ENCODE results near the gene ITIH4.

The ITIH4 gene

DNA sequence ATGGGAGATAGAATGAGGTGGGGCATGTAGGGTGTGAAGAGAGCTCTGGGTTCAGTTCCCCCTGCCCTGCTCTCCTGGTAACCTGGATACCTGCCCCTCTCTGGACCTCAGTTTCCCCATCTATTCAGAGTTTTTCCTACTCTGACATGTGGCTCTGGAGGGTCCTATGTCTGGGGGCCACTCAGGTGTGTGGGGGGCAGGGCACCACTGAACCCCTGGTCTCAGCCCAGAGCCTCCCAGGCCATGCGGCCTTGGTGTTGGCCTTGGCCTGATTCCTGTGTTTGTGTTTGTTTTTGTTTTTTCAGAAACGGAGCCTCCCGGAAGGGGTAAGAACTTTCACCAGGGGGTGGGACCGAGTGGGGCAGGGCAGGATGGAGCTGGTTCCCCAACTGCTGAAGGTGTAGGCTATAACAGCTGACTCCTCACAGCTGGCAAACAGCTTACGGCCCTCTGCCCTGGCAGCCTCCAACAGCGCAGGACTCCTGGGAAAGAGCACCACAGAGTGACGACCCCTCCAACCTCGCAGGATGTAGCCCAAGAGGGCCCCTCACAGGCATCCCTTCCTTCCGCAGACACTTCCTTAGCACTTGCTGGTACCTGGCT, 35.1 kb downstream of the ITIH4 start:
- DNase-seq: no peak

DNA sequence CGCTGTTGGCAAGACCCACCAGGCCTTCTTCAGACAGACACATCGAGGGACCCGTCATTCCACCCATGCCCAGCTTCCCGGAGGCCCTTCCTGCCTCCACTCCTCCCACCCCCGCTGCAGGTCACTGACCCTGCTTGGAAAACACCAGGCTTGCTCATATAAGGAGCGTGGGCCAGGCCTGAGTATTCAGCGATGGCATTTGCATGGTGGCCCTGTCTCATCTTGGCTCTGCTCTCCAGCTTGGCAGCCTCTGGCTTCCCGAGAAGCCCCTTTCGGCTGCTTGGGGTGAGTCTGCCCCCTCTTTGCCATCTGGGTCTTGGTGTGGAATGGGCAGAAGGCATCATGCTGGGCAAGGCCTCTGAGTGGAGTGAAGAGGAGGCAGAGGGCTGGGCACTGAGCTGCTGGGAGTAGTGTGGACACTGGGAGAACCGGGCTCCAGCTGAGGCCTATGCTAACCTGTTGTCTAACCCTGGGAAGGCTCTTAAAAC, 35.8 kb downstream of the ITIH4 start, which contains the start of gene ITIH3:
ITIH3 (plus strand) TSS at position 185 of the 488 bp plus-strand sequence; CDS start at position 193, 8 bp downstream.
- no peak for DNase-seq

DNA sequence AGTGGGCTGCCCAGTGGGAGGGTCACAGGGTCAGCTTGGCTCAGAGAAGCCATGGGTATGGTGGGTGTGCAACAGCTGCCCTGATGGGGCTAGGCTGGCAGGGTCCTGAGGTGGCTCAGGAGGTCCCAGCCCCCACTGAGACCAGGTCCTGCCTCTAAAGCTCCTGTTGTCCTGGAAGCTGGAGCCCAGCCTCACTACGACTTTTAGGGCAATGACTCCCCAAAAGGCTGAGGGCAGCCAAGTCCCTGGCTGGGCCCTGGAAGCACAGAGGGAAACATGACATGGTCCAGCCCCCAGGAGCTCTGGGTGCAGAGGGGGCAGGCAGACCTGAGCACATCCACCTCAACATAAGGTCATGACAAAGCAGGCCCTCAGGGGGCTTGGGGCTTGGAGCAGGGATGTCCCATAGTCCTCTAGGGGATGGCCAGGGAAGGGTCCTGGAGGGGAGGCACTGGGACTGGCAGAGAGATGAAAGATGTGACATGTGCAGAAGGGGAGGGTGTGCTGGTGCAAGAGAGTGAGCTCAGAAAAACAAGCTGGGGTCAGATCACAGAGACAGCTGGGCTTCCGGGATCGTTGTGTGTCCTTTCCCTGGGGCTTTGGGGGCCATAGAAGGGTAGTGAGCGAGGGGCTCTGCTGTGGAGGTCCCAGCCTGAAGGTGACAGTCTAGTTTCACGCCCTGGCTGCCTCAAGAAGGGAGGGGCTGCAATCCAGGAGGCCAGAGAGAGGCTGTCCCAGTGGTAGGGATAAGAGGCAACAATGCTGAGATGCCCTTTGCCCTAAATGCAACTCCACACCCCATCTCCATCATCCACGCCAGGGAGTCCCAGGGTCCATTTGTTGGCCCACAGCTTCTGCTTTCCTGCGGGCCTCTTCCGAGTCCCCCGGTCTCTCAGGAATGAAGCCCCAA, 36.5 kb downstream of the ITIH4 start:
- DNase-seq: no peak

DNA sequence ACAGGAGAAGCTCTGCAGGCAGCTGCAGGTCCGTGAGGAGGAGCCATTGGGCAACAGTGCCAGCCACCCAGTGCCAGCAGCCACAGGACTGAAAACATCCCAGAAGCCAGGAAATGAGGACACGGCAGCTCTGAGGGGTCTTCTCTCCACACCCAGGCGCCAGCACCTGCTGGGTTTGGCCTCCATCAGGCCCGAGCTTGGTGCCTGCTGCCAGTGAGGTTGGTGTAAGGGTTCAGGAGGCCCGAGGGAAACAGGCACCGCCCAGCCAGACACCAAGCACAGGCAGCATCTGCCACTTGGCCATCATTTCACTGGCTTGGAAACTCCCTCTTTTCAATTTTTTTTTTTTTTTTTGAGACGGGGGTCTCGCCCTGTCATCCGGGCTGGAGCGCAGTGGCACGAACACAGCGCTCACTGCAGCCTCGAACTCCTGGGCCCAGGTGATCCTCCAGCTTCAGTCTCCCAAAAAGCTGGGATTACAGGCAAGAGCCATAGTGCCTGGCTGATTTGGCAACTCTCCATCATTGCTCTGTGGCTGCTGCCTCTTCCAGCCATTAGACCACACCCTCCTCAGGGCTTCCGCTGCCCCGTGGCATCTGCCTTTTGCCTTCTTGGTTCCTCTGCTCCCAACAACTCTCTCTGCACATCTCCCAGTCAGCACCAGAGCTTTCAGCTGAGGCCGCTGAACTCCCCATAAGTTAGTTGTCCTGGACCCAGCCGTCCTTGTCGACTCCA, 37.3 kb downstream of the ITIH4 start:
- no peak for DNase-seq

DNA sequence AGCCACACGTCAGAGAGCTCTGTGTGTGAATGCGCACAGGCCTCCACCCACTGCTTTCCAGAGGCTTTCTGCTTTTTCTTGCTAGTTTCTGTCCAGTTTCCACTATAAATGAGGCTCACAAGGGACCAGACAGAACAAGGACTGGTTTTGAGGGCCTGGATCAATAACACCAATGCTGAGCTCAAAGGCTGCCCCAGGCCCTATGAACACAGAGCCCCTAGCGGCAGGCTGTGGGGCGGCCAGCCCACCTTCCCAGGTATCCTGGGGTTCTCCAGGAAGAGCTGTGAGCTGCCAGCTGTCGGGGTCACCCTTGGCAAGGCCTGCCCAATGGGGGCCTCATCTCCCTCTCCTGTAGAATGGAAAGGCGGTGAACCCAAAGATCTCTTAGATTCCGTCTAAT, 38.1 kb downstream of the ITIH4 start:
- no peak for DNase-seq

DNA sequence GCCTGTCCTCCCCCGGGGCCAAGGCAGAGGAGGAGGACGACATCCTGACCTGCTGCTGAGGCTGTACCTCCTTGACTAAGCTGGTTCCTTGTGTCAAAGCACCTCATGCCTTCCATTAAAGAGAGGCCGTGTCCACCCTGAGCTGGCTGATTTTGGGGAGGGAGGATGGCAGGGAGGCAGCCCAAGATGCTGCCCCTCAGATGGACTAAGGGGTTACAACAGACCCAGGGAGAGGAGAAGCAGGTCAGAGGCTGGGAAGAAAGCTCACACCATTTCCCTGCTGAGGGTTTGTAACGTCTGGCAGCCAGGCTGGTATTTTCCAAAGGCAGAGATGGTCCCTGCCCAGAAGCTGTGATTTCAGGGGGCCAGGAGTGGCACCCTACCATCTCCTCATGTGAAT, 38.5 kb downstream of the ITIH4 start:
- DNase-seq: no peak

DNA sequence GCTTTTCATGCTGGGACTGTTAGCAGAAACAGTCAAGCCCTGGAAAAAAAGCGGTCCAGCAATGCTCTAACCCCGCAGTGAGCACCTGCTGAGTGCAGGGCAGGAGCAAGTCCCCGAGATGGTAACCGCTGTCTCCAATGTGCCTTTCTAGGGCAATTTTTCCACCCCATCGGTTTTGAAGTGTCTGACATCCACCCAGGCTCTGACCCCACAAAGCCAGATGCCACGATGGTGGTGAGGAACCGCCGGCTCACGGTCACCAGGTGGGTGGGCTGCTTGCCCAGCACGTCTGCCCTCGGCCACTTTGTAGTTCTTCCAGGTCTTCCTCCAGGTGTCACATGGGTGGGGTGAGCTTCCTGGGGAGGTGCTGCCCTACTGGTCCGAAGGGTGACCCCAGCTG, 39.1 kb downstream of the ITIH4 start:
- no peak for DNase-seq

DNA sequence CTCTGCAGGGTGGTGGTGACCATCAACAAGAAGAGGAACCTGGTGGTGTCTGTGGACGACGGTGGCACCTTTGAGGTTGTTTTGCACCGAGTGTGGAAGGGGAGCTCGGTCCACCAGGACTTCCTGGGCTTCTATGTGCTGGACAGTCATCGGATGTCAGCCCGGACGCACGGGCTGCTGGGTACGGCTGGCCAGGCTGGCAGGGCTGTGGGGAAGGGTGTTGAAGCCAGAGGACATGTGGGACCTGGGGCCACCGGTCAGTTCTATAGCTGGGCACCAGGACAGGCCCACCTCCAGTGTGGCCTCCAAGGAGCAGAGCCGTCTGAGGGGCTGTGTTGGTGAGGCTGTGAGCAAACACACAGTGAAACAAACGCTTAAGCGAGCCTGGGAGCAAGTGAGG, 39.7 kb downstream of the ITIH4 start:
- DNase-seq: no peak

DNA sequence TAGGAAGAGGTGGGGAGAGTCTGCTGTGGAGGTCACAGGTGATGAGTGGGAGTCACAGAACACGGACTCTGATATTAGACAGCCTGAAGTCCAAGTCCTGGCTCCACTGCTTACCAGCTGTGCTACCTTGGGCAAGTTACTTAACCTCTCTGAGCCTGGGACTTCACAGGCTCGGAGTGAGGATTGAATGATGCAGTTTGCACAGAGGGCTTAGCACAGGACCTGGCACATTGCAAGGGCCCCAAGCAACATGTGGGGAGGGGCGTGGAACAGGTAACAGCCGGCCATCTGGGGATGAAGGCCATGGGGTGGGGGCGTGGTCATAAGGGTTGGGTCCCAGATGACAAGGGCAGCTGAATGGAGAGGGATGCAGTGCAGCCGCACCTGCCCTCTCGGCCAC, 40.1 kb downstream of the ITIH4 start:
- DNase-seq: no peak

DNA sequence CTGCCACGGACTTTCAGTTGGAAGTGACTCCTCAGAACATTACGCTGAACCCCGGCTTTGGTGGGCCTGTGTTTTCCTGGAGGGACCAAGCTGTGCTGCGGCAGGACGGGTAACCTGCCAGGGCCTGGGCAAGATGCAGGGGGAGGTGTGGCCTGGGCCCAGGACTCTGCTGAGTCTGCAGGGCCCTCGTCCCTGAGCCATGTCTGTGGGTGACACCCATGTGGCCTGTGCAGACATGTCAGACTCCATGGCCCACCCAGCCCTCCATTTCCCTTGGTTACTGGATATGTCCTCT, 40.8 kb downstream of the ITIH4 start:
- DNase-seq: no peak

DNA sequence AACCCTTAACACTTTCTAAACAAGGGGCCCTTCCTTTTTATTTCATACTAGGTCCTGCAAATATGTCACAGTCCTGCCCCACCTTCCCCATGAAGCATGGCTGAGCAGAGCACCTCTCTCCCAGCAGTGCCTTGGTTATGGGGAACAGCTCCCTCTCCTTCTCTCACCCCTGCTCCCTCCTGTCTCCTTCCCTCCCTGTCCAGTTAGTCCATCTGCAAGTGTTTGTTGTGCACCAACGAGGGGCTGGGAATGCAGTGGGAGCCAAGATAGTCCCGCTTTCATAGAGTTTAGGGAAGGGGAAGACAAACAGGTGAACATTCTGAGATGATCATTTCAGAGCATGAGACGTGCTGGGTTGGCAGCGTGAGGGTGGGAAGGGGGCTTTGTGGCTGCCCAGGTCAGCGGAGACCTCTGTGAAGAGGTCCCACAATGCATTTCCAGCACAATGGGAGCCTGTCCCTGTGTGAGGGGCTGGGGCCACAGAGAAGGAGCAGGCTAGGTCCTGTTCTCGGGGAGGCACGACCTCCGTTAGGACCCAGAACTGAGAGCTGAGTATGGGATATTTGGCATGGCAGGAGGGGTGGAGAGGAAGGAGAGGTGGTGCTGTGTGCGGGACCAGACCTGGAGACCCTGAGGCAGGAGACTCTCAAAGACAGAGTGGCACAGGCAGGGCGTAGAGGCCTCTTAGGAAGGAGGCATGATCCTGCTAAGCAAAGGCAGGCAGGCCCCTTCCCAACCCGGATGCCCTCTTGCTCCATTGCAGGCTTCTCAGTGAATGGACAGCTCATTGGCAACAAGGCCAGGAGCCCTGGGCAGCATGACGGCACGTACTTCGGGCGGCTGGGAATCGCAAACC, 41.4 kb downstream of the ITIH4 start:
- no peak for DNase-seq

DNA sequence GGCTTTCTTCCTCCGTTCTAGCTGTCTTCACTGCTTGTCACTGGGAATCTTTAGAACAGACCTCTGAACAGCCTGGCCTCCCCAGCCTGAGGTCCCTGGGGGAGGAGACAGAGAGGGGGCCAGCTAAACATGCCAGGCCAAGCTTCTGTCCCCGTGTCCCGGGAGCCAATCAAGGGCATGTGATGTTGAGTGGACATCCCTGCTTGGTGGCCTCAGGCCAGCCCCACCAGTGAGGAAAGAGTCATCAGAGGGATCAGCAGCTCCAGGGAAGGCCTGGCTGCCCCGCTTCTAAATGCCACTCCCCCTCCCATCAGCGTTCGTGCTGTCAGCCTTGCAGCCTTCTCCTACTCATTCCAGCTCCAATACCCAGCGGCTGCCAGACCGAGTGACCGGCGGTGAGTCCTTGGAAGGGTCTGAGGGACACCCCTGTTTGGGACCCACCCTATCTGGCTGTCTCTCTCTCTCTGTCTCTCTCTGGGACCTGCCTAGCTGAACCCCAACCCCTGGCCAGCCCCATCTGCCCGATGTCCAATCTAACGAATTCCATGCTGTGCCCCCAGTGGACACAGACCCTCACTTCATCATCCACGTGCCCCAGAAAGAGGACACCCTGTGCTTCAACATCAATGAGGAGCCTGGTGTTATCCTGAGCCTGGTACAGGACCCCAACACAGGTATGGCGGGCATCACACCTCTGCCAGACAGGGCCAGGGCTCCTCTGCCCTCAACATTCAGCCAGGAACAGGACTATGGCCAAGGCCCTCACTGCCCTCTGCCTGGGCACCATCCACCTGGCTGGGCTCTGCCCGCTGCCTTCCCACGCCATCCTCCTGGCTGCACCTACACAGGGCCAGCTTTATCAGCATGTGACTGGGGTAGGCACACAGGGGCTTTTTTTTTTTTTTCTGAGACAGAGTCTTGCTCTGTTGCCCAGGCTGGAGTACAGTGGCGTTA, 42.5 kb downstream of the ITIH4 start:
- no peak for DNase-seq

DNA sequence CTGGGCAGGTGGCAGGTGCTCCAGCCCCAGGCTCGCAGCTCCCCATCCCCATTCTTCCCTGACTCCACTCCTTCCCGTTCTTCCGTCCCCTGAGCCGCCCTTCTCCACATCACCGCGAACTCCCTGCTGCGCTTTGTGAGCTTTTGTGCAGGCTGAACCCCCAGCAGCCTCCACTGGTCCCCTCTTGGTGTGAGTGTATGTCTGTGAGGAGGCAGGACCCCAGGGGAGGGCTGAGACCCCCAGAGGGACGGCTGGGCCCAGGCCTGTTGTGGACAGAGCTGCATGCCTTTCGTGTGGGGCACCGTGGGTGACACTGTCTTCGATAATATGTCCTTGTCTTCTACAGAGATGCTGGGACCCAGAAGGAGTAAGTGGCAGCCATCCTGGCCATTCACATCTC, 43.2 kb downstream of the ITIH4 start:
- DNase-seq: no peak

DNA sequence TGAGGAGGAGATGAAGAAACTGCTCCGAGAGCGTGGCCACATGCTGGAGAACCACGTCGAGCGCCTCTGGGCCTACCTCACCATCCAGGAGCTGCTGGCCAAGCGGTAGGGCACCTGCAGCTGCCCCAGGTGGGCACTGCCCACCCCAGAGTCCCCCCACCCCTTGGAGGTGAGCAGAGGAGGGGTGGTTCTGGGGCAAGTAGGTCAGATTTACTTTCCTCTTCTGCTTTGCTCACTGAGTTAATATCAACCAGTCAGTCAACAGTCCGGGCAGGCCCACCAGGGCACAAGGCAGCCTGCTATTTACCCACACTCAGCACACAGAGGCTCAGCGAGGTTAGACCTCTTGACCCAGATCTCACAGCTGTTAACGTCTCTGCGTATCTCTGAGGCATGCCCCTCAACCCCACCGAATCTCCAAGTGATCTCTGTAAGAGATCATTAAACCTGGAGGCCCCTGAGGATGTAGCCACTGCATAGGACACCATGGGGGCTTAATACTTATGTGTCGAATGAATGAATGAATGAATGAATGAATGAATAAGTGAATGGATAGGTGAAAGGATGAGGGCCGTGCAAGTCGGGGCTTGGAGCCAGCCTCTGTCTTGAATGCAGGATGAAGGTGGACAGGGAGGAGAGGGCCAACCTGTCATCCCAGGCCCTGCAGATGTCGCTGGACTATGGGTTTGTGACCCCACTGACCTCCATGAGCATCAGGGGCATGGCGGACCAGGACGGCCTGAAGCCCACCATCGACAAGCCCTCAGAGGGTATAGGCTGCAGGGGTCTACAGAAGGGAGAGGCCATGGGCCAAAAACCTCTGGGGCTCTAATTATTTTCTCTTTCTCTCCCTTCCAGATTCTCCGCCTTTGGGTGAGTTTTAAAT, 43.9 kb downstream of the ITIH4 start:
- DNase-seq: no peak

DNA sequence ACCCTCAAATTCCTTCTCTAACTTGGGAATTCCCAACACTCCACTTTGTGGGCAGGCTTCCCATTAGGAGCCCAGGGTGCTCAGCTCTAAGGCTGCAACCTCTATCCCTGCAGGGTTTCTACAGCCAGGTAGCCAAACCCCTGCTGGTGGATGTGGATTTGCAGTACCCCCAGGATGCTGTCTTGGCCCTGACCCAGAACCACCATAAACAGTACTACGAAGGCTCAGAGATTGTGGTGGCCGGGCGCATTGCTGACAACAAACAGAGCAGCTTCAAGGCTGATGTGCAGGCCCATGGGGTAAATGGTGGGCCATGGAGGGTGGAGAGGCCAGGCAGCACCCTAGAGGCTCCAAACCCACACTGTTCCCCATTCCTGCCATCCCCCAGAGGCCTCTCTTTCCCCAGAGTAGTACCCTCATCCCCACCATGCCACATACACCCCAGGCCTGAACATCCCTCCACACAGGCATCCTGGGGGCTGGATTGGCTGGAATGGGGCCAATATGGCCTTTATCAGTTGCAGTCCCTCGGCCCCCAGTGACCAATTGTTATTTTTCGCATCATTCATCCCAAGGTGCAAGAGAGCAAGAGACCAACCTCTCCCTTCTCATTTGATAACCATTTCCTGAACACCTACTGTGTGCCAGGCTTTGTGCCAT, 45.4 kb downstream of the ITIH4 start:
- DNase-seq: no peak

DNA sequence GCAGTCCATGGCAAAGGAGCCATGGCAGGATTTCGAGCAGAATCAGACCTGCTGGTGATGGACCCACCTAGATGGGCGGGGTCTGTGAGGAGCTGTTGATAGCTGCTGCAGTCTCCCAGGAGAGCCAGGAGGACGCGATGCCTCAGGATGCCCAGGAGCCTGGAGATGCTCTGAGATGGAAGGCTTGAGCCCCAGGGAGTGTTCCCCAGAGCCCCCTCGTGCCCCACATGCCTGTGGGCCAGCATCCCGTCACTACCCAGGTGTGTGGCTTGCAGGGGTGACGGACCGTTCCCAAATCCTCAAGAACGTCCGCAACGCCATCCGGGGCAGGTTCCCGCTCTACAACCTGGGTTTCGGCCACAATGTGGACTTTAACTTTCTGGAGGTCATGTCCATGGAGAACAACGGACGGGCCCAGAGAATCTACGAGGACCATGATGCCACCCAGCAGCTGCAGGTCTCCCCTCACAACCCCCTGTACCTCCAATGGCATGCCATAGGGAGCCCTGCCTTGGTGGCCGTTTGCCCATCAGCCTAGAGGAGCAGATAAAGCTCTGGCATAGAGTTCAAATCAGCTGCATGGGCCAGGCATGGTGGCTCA, 46.4 kb downstream of the ITIH4 start:
- DNase-seq: no peak

DNA sequence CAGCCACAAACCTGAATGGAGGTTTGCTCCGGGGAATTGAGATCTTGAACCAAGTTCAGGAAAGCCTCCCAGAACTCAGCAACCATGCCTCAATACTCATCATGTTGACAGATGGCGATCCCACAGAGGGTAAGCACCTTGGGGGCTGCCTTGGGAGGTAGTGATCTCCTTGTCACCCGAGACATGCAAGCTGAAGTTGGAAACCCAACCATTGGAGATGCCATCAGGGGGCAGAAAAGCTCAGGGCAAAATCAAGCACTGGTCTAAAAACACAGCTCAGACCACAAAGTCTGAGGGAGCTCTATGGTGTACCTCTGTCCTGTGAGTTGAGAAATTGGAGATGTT, 47.3 kb downstream of the ITIH4 start:
- DNase-seq: no peak

DNA sequence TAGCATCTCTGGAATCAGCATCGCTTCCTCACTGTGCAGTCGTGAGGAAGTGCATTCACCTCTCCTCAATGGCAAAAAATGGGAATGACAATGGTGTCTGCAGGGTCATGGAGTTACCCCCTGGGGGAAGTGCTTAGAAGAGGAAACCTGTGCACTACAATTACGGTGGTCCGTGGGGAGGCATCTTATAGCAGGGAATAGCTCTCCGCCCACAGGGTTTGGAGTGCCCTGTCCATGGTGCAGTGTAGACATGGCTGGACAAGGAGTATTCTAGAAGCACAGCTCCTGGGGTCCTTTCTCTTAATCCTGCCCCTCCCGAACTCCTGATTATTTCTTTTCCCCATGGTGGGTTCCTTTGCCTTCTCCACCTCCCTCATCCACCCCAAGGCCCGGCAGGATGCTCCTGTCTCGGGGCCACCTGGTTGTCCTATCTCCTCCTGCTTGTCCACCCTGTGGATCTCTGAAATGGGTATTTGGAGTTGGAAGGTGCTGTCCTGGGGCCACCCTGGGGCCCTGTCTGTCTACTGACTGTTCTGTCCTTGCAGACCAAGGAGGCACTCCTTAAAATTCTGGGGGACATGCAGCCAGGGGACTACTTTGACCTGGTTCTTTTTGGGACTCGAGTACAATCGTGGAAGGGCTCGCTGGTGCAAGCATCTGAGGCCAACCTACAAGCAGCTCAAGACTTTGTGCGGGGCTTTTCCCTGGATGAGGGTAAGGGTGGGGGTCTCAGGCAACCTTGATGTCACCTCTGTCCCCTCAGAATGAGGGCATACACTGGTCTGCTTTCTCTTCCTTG, 47.9 kb downstream of the ITIH4 start:
- DNase-seq: no peak

DNA sequence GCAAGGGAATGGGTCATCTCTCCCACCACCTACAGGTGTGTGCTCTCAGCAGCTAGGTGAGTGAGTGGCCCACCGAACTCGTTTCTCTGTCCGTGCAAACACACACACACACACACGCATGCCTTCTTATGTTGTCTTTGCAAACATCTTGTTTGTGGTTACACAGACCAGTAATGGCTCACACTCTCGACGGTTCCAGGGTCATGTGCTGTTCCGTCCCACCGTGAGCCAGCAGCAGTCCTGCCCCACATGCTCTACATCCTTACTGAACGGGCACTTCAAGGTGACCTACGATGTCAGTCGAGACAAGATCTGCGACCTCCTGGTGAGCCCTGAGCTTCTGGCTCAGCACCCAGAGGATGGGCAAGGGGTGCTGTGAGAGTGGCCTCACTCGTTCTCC, 48.7 kb downstream of the ITIH4 start:
- no peak for DNase-seq

Measured in NCI-H2029 treated with DMSO at 0.1 percent for 48 hours (cell line).